CD4-positive, alpha-beta T cell (primary cell): Measurements from ENCODE around the gene PLEKHH2. TPM values are rescaled to one million over a fixed set of nuclear protein-coding genes. Genes with fewer than 3 reads are reported as not detected.

Experiments
- ATAC-seq: fragments of 200-7000 bp; cut with Tn5 transposase; one replicate; pipeline ENCODE4 v1.10.0; 2022; ENCODE audit warnings: mild to moderate bottlenecking; ENCODE audit not compliant: poor library complexity
- CTCF ChIA-PET: fragments of 350-600 bp; sonication (Branson Sonifier 250); formaldehyde crosslinking; loops from one replicate; lab custom pipeline; 2021; ENCODE audit warnings: antibody characterized with exemption, inconsistent platforms; lab: Charles Lee
- POLR2A ChIA-PET: fragments of 350-600 bp; sonication (Branson Sonifier 250); formaldehyde crosslinking; loops from one replicate; lab custom pipeline; 2021; ENCODE audit warnings: antibody characterized with exemption, inconsistent platforms; lab: Charles Lee
- DNase-seq, 14 experiments: peaks; one replicate each; pipeline ENCODE4 v3.0.0-alpha.2; 2013 to 2020; ENCODE audit warnings: mixed read lengths in 2 of 14
- H3K27ac ChIP-seq, 2 donors: one replicate each; pipeline versions ENCODE4 v1.5.1 to v1.7.0; 2013; ENCODE audit warnings: low read length in 2 of 2, low read depth in 1 of 2, mild to moderate bottlenecking in 1 of 2
- H3K27me3 ChIP-seq, 2 experiments: 1 replicate in 1 of 2; 2 replicates in 1 of 2; pipeline versions ENCODE4 v1.6.1 to v1.7.0; 2013; ENCODE audit warnings: low read length in 2 of 2, control low read depth in 1 of 2, mild to moderate bottlenecking in 1 of 2, moderate library complexity in 1 of 2; ENCODE audit not compliant: insufficient read depth in 2 of 2, control insufficient read depth in 1 of 2
- H3K36me3 ChIP-seq: one replicate; pipeline ENCODE4 v1.6.1; 2013; ENCODE audit warnings: low read length, control low read depth; ENCODE audit not compliant: insufficient read depth
- H3K4me1 ChIP-seq: one replicate; pipeline ENCODE4 v1.6.1; 2013; ENCODE audit warnings: low read length, control low read depth; ENCODE audit not compliant: insufficient read depth
- H3K4me3 ChIP-seq: one replicate; pipeline ENCODE4 v1.5.1; 2013; ENCODE audit warnings: mild to moderate bottlenecking, low read length, moderate library complexity
- H3K9me3 ChIP-seq, 2 experiments: 1 replicate in 1 of 2; 2 replicates in 1 of 2; pipeline versions ENCODE4 v1.6.1 to v1.7.0; 2013; ENCODE audit warnings: low read length in 2 of 2, mild to moderate bottlenecking in 2 of 2, control low read depth in 1 of 2, moderate library complexity in 1 of 2; ENCODE audit not compliant: control insufficient read depth in 1 of 2, insufficient read depth in 1 of 2
- H3K27ac Mint-ChIP-seq: one replicate; pipeline ENCODE4 v1.8.0; 2020; ENCODE audit warnings: mixed read lengths
- H3K27me3 Mint-ChIP-seq: one replicate; pipeline ENCODE4 v1.8.0; 2021; ENCODE audit warnings: mixed read lengths
- H3K36me3 Mint-ChIP-seq: one replicate; pipeline ENCODE4 v1.8.0; 2021; ENCODE audit warnings: low read depth, mixed read lengths
- H3K4me1 Mint-ChIP-seq: one replicate; pipeline ENCODE4 v1.8.0; 2021; ENCODE audit warnings: low read depth, mixed read lengths
- H3K4me3 Mint-ChIP-seq: one replicate; pipeline ENCODE4 v1.8.0; 2020; ENCODE audit warnings: mild to moderate bottlenecking, mixed read lengths
- H3K9me3 Mint-ChIP-seq: one replicate; pipeline ENCODE4 v1.8.0; 2020; ENCODE audit warnings: mixed read lengths
- CTCF ChIP-seq: fragments of 200-600 bp; IDR thresholded peaks from one replicate; pipeline ENCODE4 v1.8.0; 2022; ENCODE audit warnings: antibody characterized with exemption, mild to moderate bottlenecking
- intact Hi-C, 2 experiments: fragments of 100-400 bp; cut with DNase I in 1 of 2; cut with micrococcal nuclease in 1 of 2; formaldehyde crosslinking; loops; one replicate each; pipeline versions ENCODE4 v1.15.1 to v1.9.0; 2023 to 2025; cut with DNase I, micrococcal nuclease
- total RNA-seq, 174 experiments: library from RNA in 2 of 174; stranded (reverse) in 2 of 174; gene quantifications; one replicate each; pipeline ENCODE4 v1.2.3 and lab custom pipeline; 2021 to 2026

Gene PLEKHH2
- total RNA-seq, 2 experiments from 2014 or later = 1.6 to 2.7 TPM

GRCh38 chr2:43812006-43812405 is 174.9 kb downstream of the PLEKHH2 start:
- H3K27me3 ChIP-seq = no peaks in the 10 kb centered on the region
- CTCF ChIA-PET = no interaction called here
- H3K4me3 Mint-ChIP-seq = no peak overlapping the region

GRCh38 chr2:43812947-43813346 is 175.9 kb downstream of the PLEKHH2 start:
- intact Hi-C loops = no loop called here
- Mint-ChIP-seq H3K9me3 (no peaks in the 10 kb centered on the region), H3K36me3 (peaks cover under 1% of the 10 kb centered on the region), H3K27me3 (no peaks in the 10 kb centered on the region), H3K4me1 (no peaks in the 10 kb centered on the region), H3K27ac (no peak overlapping the region), H3K4me3 (no peak overlapping the region)
- no peaks in the 10 kb centered on the region for H3K4me1 ChIP-seq
- ATAC-seq (no peak), DNase-seq (no peak)
- no peak for TF ChIP-seq CTCF
- no peak overlapping the region for H3K27ac ChIP-seq
- ChIA-PET POLR2A (no interaction called here), CTCF (no interaction called here)
- H3K9me3 ChIP-seq = no peaks in the 10 kb centered on the region
- no peaks in the 10 kb centered on the region for H3K27me3 ChIP-seq
- H3K4me3 ChIP-seq = no peak overlapping the region
- H3K36me3 ChIP-seq = no peaks in the 10 kb centered on the region

More at GRCh38 chr2:43812006-43812405, 174.9 kb downstream of the PLEKHH2 start:
- no peak for TF ChIP-seq CTCF
- Mint-ChIP-seq H3K27me3 (no peaks in the 10 kb centered on the region), H3K4me1 (no peaks in the 10 kb centered on the region), H3K27ac (no peak overlapping the region), H3K9me3 (no peaks in the 10 kb centered on the region), H3K36me3 (peaks cover 4% of the 10 kb centered on the region)
- Histone ChIP-seq H3K4me3 (no peak overlapping the region), H3K9me3 (no peaks in the 10 kb centered on the region), H3K4me1 (no peaks in the 10 kb centered on the region), H3K27ac (no peak overlapping the region), H3K36me3 (no peaks in the 10 kb centered on the region)
- DNase-seq (no peak), ATAC-seq (no peak)
- POLR2A ChIA-PET = no interaction called here
- intact Hi-C loops = no loop called here

- intact Hi-C loops = no loop called here
- Mint-ChIP-seq H3K9me3 (no peaks in the 10 kb centered on the region), H3K27ac (no peak overlapping the region), H3K4me1 (no peaks in the 10 kb centered on the region), H3K27me3 (no peaks in the 10 kb centered on the region), H3K4me3 (no peak overlapping the region), H3K36me3 (no peaks in the 10 kb centered on the region)
- no peak for DNase-seq
- ChIA-PET POLR2A (no interaction called here), CTCF (no interaction called here)
- no peaks in the 10 kb centered on the region for H3K4me1 ChIP-seq
- no peak overlapping the region for H3K4me3 ChIP-seq
- no peaks in the 10 kb centered on the region for H3K27me3 ChIP-seq
- no peaks in the 10 kb centered on the region for H3K9me3 ChIP-seq
- H3K27ac ChIP-seq = no peak overlapping the region
- TF ChIP-seq CTCF = no peak
- no peaks in the 10 kb centered on the region for H3K36me3 ChIP-seq
- ATAC-seq = no peak
Observed at GRCh38 chr2:43814711-43815110, 177.7 kb downstream of the PLEKHH2 start.

Other genes starting within 250 kb of the PLEKHH2 start
- gene THADA, start 41.2 kb upstream of the PLEKHH2 start, total RNA-seq = 10 to 100 TPM; 29.3 to 32.9 TPM
- not detected for gene C1GALT1C1L, start 39.2 kb downstream of the PLEKHH2 start, total RNA-seq
- gene DYNC2LI1, start 136.8 kb downstream of the PLEKHH2 start, total RNA-seq = 1 to 10 TPM; 2.1 to 2.2 TPM
- not detected for gene ABCG5, start 201.6 kb downstream of the PLEKHH2 start, total RNA-seq
- gene ABCG8, start 201.7 kb downstream of the PLEKHH2 start, total RNA-seq = not detected